NB4 (cell line): ENCODE results near the gene DUS4L.

Experiments used
- MAX ChIP-seq: IDR thresholded peaks from 2 replicates; pipeline ENCODE4 v1.6.1; 2011; ENCODE audit warnings: low read depth, low read length
- POLR2A ChIP-seq: IDR thresholded peaks from 2 replicates; pipeline ENCODE4 v1.6.1; 2011; ENCODE audit warnings: mild to moderate bottlenecking; ENCODE audit not compliant: insufficient read length; ENCODE audit errors: extremely low read depth

GRCh38 chr7:107528461-107528860, 35.3 kb upstream of the DUS4L start:
- TF ChIP-seq POLR2A (no peak), MAX (no peak)
